ENCODE measurements around the gene PTTG2.

- TF ChIP-seq CTCF (optimal IDR thresholded peaks at IDR 0.05 in 1 of 3, IDR thresholded peaks at IDR 0.05 in 1 of 3, conservative IDR thresholded peaks at IDR 0.05 in 1 of 3; ENCODE audit: extremely low read depth in 1 of 3, insufficient read depth in 2 of 3, low read length in 3 of 3) (no peak), EZH2 (IDR thresholded peaks at IDR 0.05; ENCODE audit: low read length) (no peak)
Observed at GRCh38 chr4:37981844-37982720, 21.9 kb downstream of the PTTG2 start.
